Progenitor cell of endocrine pancreas (in vitro differentiated cells): ENCODE data around the gene RHOC. TPM values are rescaled to one million over a fixed set of nuclear protein-coding genes. Genes with fewer than 3 reads are reported as not detected.

Experiments
- DNase-seq: peaks from one replicate; pipeline ENCODE4 v3.0.0; 2021; ENCODE audit warnings: low spot score; ENCODE audit not compliant: unreplicated experiment
- H3K27ac Mint-ChIP-seq: 2 replicates; pipeline ENCODE4 v1.8.0; 2021; ENCODE audit warnings: mild to moderate bottlenecking, moderate library complexity, mixed read lengths
- H3K27me3 Mint-ChIP-seq: 2 replicates; pipeline ENCODE4 v1.8.0; 2021; ENCODE audit warnings: mixed read lengths
- H3K36me3 Mint-ChIP-seq: 2 replicates; pipeline ENCODE4 v1.8.0; 2022; ENCODE audit warnings: mixed read lengths; ENCODE audit not compliant: insufficient read depth
- H3K4me1 Mint-ChIP-seq: 2 replicates; pipeline ENCODE4 v1.8.0; 2021; ENCODE audit warnings: low read depth, mixed read lengths
- H3K4me3 Mint-ChIP-seq: 2 replicates; pipeline ENCODE4 v1.8.0; 2021; ENCODE audit warnings: low read depth, mild to moderate bottlenecking, moderate library complexity, mixed read lengths
- H3K9me3 Mint-ChIP-seq: 2 replicates; pipeline ENCODE4 v1.8.0; 2021; ENCODE audit warnings: low read depth, mixed read lengths
- CTCF ChIP-seq: fragments of 200-600 bp; sonication (generic); IDR thresholded peaks from one replicate; pipeline ENCODE4 v1.5.0; 2021; ENCODE audit warnings: antibody characterized with exemption, mild to moderate bottlenecking; ENCODE audit not compliant: unreplicated experiment
- total RNA-seq: library from RNA; stranded (reverse); gene quantifications from 2 replicates; pipeline ENCODE4 v1.2.1, GENCODE V29; 2021

Gene RHOC
- total RNA-seq, 1 donor from 2014 or later, result 87.3 TPM

- H3K9me3 Mint-ChIP-seq, result no peaks in the 10 kb centered on the region
- H3K4me3 Mint-ChIP-seq, result peak within 1 kb of the TSS; percentile 77
- no peak for TF ChIP-seq CTCF
- DNase-seq, result peak; percentile 95
- peaks cover 73% of the 10 kb centered on the region for H3K27me3 Mint-ChIP-seq
- H3K4me1 Mint-ChIP-seq, result peaks cover 8% of the 10 kb centered on the region
- H3K36me3 Mint-ChIP-seq, result no peaks in the 10 kb centered on the region
- H3K27ac Mint-ChIP-seq, result peak within 1 kb of the TSS; percentile 73
Observed at GRCh38 chr1:112715264-112716053, 8.5 kb upstream of the RHOC start, which contains the start of gene PPM1J. Gene PPM1J, minus strand, starts transcription at chr1:112715332. Its CDS starts 31 bp downstream, at chr1:112715301.

GRCh38 chr1:112714313-112715263, 7.7 kb upstream of the RHOC start:
- Mint-ChIP-seq H3K27me3 (peaks cover 73% of the 10 kb centered on the region), H3K27ac (no peak overlapping the region), H3K4me1 (peaks cover 8% of the 10 kb centered on the region), H3K4me3 (peak overlapping the region; percentile 74), H3K36me3 (no peaks in the 10 kb centered on the region), H3K9me3 (no peaks in the 10 kb centered on the region)
- peak; percentile 22 for TF ChIP-seq CTCF
- no peak for DNase-seq

GRCh38 chr1:112713466-112714312, 6.8 kb upstream of the RHOC start:
- Mint-ChIP-seq H3K27ac (no peak overlapping the region), H3K4me3 (peak overlapping the region; percentile 60), H3K27me3 (peaks cover 75% of the 10 kb centered on the region), H3K9me3 (no peaks in the 10 kb centered on the region), H3K36me3 (no peaks in the 10 kb centered on the region), H3K4me1 (peaks cover 8% of the 10 kb centered on the region)
- TF ChIP-seq CTCF, result no peak
- no peak for DNase-seq

- H3K9me3 Mint-ChIP-seq, result no peaks in the 10 kb centered on the region
- H3K4me3 Mint-ChIP-seq, result no peak overlapping the region
- H3K27me3 Mint-ChIP-seq, result peaks cover 82% of the 10 kb centered on the region
- no peak for TF ChIP-seq CTCF
- H3K36me3 Mint-ChIP-seq, result no peaks in the 10 kb centered on the region
- peaks cover 8% of the 10 kb centered on the region for H3K4me1 Mint-ChIP-seq
- DNase-seq, result no peak
- no peak overlapping the region for H3K27ac Mint-ChIP-seq
Observed at GRCh38 chr1:112712701-112713128, 5.8 kb upstream of the RHOC start.
